GM18870 (cell line): Measurements from ENCODE around the gene PIP5K1B.
"Not testable (repeated sequence)": the region's sequence is repeated elsewhere in the genome, so short reads cannot be mapped to it uniquely, and the experiment has no call there.

ENCODE experiments used
- ATAC-seq: cut with Tn5 transposase; IDR thresholded peaks from one replicate; pipeline ENCODE4 v1.9.1; 2021; ENCODE audit warnings: moderate library complexity; ENCODE audit not compliant: unreplicated experiment

Gene PIP5K1B

GRCh38 chr9:68704814-68705530 is at the start of gene PIP5K1B:
PIP5K1B (plus strand) TSS chr9:68705240; CDS start chr9:68822615, 117,375 bp downstream.
- ATAC-seq: peak; percentile 47

- no peak for ATAC-seq
Observed at GRCh38 chr9:68664036-68664435, 41.0 kb upstream of the PIP5K1B start.

- no peak for ATAC-seq
Observed at GRCh38 chr9:68668127-68668526, 36.9 kb upstream of the PIP5K1B start.

- ATAC-seq: no peak
Observed at GRCh38 chr9:68669218-68669617, 35.8 kb upstream of the PIP5K1B start.

- ATAC-seq: no peak
Observed at GRCh38 chr9:68672215-68672614, 32.8 kb upstream of the PIP5K1B start.

GRCh38 chr9:68672625-68673024 is 32.4 kb upstream of the PIP5K1B start:
- ATAC-seq: no peak

GRCh38 chr9:68678430-68678829 is 26.6 kb upstream of the PIP5K1B start:
- no peak for ATAC-seq

GRCh38 chr9:68683433-68683832 is 21.6 kb upstream of the PIP5K1B start:
- ATAC-seq: no peak

- ATAC-seq: no peak
Observed at GRCh38 chr9:68685213-68685612, 19.8 kb upstream of the PIP5K1B start.

- peak; percentile 72 for ATAC-seq
Observed at GRCh38 chr9:68685770-68686169, 19.3 kb upstream of the PIP5K1B start.

GRCh38 chr9:68690088-68690487 is 15.0 kb upstream of the PIP5K1B start:
- ATAC-seq: no peak

- ATAC-seq: no peak
Observed at GRCh38 chr9:68692519-68692918, 12.5 kb upstream of the PIP5K1B start.

- ATAC-seq: no peak
Observed at GRCh38 chr9:68694125-68694524, 10.9 kb upstream of the PIP5K1B start.

GRCh38 chr9:68697851-68698250 is 7.2 kb upstream of the PIP5K1B start:
- no peak for ATAC-seq

GRCh38 chr9:68698943-68699509 is 6.0 kb upstream of the PIP5K1B start:
- ATAC-seq: no peak

GRCh38 chr9:68699625-68700024 is 5.4 kb upstream of the PIP5K1B start:
- not testable (repeated sequence) for ATAC-seq

GRCh38 chr9:68702493-68702892 is 2.5 kb upstream of the PIP5K1B start:
- ATAC-seq: no peak

GRCh38 chr9:68703672-68704071 is 1.4 kb upstream of the PIP5K1B start:
- ATAC-seq: no peak

- ATAC-seq: no peak
Observed at GRCh38 chr9:68704498-68704813, 584 bp upstream of the PIP5K1B start.

- ATAC-seq: peak; percentile 4
Observed at GRCh38 chr9:68705531-68706362, 707 bp downstream of the PIP5K1B start.

GRCh38 chr9:68706363-68707201 is 1.5 kb downstream of the PIP5K1B start:
- ATAC-seq: peak; percentile 44
